ENCODE measurements around the gene VPS26C. TPM values are rescaled to one million over a fixed set of nuclear protein-coding genes. Genes with fewer than 3 reads are reported as not detected.
"Not testable (repeated sequence)": the region's sequence is repeated elsewhere in the genome, so short reads cannot be mapped to it uniquely, and the experiment has no call there.

The VPS26C gene
- polyA plus RNA-seq, 1 experiment: 45.6 TPM

GRCh38 chr21:37292941-37293340 is 25.8 kb upstream of the VPS26C start:
- POLR2A ChIA-PET: no interaction called here
- CTCF ChIA-PET: no interaction called here
- Histone ChIP-seq H3K4me3 (ENCODE audit: low read depth, low read length) (no peak overlapping the region), H3K9me3 (ENCODE audit: control insufficient read depth, insufficient read depth, low read length) (no peaks in the 10 kb centered on the region), H3K27ac (ENCODE audit: low read depth, low read length) (no peak overlapping the region), H3K27me3 (ENCODE audit: control insufficient read depth, insufficient read depth, low read length) (peaks cover 3% of the 10 kb centered on the region)
- TF ChIP-seq CTCF (IDR thresholded peaks at IDR 0.05; ENCODE audit: low read depth, low read length): no peak
- no peak for DNase-seq (ENCODE audit: low read depth, low spot score)

GRCh38 chr21:37292041-37292440 is 24.9 kb upstream of the VPS26C start:
- Histone ChIP-seq H3K27me3 (ENCODE audit: control insufficient read depth, insufficient read depth, low read length) (peaks cover 3% of the 10 kb centered on the region), H3K9me3 (ENCODE audit: control insufficient read depth, insufficient read depth, low read length) (no peaks in the 10 kb centered on the region), H3K27ac (ENCODE audit: low read depth, low read length) (no peak overlapping the region), H3K4me3 (ENCODE audit: low read depth, low read length) (no peak overlapping the region)
- ChIA-PET CTCF (no interaction called here), POLR2A (no interaction called here)
- no peak for DNase-seq (ENCODE audit: low read depth, low spot score)
- TF ChIP-seq CTCF (IDR thresholded peaks at IDR 0.05; ENCODE audit: low read depth, low read length): no peak

- CTCF ChIA-PET; H3K4me3 ChIP-seq (ENCODE audit: low read depth, low read length); H3K9me3 ChIP-seq (ENCODE audit: control insufficient read depth, insufficient read depth, low read length); H3K27ac ChIP-seq (ENCODE audit: low read depth, low read length); H3K27me3 ChIP-seq (ENCODE audit: control insufficient read depth, insufficient read depth, low read length); DNase-seq (ENCODE audit: low read depth, low spot score): not testable (repeated sequence)
- POLR2A ChIA-PET: interaction anchor here (0.9 kb wide), 1 partner anchor 83 kb away, joined by 3 read pairs; the partner anchor contains the start of gene DYRK1A
These were observed 16.1 kb upstream of the VPS26C start for GRCh38 chr21:37283191-37283710.

- DNase-seq (ENCODE audit: low read depth, low spot score); H3K27me3 ChIP-seq (ENCODE audit: control insufficient read depth, insufficient read depth, low read length); POLR2A ChIA-PET; H3K4me3 ChIP-seq (ENCODE audit: low read depth, low read length); H3K9me3 ChIP-seq (ENCODE audit: control insufficient read depth, insufficient read depth, low read length); CTCF ChIA-PET; H3K27ac ChIP-seq (ENCODE audit: low read depth, low read length): not testable (repeated sequence)
These were observed 15.5 kb upstream of the VPS26C start for GRCh38 chr21:37282602-37283001.

- no peak overlapping the region for H3K4me3 ChIP-seq (ENCODE audit: low read depth, low read length)
- TF ChIP-seq CTCF (IDR thresholded peaks at IDR 0.05; ENCODE audit: low read depth, low read length): no peak
These were observed 14.9 kb upstream of the VPS26C start for GRCh38 chr21:37281993-37282392.

GRCh38 chr21:37281579-37281978 is 14.4 kb upstream of the VPS26C start:
- POLR2A ChIA-PET: no interaction called here
- Histone ChIP-seq H3K27ac (ENCODE audit: low read depth, low read length) (no peak overlapping the region), H3K4me3 (ENCODE audit: low read depth, low read length) (no peak overlapping the region), H3K9me3 (ENCODE audit: control insufficient read depth, insufficient read depth, low read length) (no peaks in the 10 kb centered on the region; the same call in 1 of the 2 replicates), H3K27me3 (ENCODE audit: control insufficient read depth, insufficient read depth, low read length) (peaks cover 4% of the 10 kb centered on the region)
- TF ChIP-seq CTCF (IDR thresholded peaks at IDR 0.05; ENCODE audit: low read depth, low read length): no peak
- no peak for DNase-seq (ENCODE audit: low read depth, low spot score)
- CTCF ChIA-PET: interaction anchor here (0.7 kb wide), 1 partner anchor 50 kb away, joined by 3 read pairs; no protein-coding TSS in a partner anchor

More at GRCh38 chr21:37281993-37282392, 14.9 kb upstream of the VPS26C start:
- ChIA-PET CTCF (interaction anchor here (0.7 kb wide), 1 partner anchor 50 kb away, joined by 3 read pairs; no protein-coding TSS in a partner anchor), POLR2A (no interaction called here)
- no peak for DNase-seq (ENCODE audit: low read depth, low spot score)
- Histone ChIP-seq H3K9me3 (ENCODE audit: control insufficient read depth, insufficient read depth, low read length) (no peaks in the 10 kb centered on the region; the same call in 1 of the 2 replicates), H3K27ac (ENCODE audit: low read depth, low read length) (no peak overlapping the region), H3K27me3 (ENCODE audit: control insufficient read depth, insufficient read depth, low read length) (peaks cover 4% of the 10 kb centered on the region)

GRCh38 chr21:37279271-37279670 is 12.1 kb upstream of the VPS26C start:
- H3K27ac ChIP-seq (ENCODE audit: low read depth, low read length); H3K27me3 ChIP-seq (ENCODE audit: control insufficient read depth, insufficient read depth, low read length); H3K9me3 ChIP-seq (ENCODE audit: control insufficient read depth, insufficient read depth, low read length); POLR2A ChIA-PET; CTCF ChIA-PET; H3K4me3 ChIP-seq (ENCODE audit: low read depth, low read length); DNase-seq (ENCODE audit: low read depth, low spot score): not testable (repeated sequence)

Data from AG04450 (cell line).